ENCODE results near the gene LRRC58. TPM values are rescaled to one million over a fixed set of nuclear protein-coding genes. Genes with fewer than 3 reads are reported as not detected.
"Not testable (repeated sequence)": the region's sequence is repeated elsewhere in the genome, so short reads cannot be mapped to it uniquely, and the experiment has no call there.

LRRC58 gene
- total RNA-seq, 6 experiments from 2014 or later: 7.0 to 18.7 (median 10.3) TPM

GRCh38 chr3:120393243-120393642 is 44.1 kb upstream of the LRRC58 start:
- Histone ChIP-seq H3K4me3 (no peak overlapping the region), H3K27me3 (no peaks in the 10 kb centered on the region), H3K4me1 (no peaks in the 10 kb centered on the region), H3K9me3 (no peaks in the 10 kb centered on the region), H3K36me3 (no peaks in the 10 kb centered on the region), H3K27ac (no peak overlapping the region)
- 61% methylated on average over 4 of the region's 4 CpGs for WGBS (ENCODE audit: insufficient coverage, low coverage, low lambda C conversion rate, missing lambda C conversion rate)
- intact Hi-C loops (cut with DNase I): no loop called here
- no peak for TF ChIP-seq CTCF (IDR thresholded peaks at IDR 0.05)
- no peak for TF ChIP-seq POLR2A (IDR thresholded peaks at IDR 0.05)
- ATAC-seq (no peak), DNase-seq (no peak)

DNA sequence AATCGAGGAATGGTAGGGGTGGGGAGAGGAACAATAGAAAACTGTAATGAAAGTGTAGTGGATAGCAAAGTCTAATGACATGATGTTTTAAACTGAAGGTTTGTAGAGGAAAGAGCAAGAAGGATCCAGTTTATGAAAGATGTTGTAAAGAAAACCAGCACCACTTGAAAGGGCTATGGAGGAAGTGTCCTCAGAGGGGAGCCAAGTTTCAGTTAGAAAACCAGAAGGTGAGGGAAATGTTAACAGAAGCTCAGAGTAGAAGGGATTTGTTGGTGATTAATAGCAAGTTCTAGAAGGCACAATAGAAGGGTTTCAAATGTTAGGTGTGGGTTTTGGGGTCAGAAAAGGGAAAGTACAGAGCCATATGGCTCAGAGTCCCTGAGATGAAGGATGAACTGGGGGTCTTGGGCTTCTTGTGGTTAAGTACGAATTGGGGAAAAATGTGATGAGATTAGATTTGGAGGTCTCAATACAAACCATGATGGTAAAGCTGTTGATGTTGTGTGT is 33.8 kb upstream of the LRRC58 start:
- no peaks in the 10 kb centered on the region for H3K4me1 ChIP-seq
- no peaks in the 10 kb centered on the region for H3K36me3 ChIP-seq
- TF ChIP-seq CTCF (IDR thresholded peaks at IDR 0.05): no peak
- TF ChIP-seq POLR2A (IDR thresholded peaks at IDR 0.05): no peak
- intact Hi-C loops (cut with DNase I): no loop called here
- H3K27ac ChIP-seq: no peak overlapping the region
- H3K27me3 ChIP-seq: no peaks in the 10 kb centered on the region
- DNase-seq (no peak), ATAC-seq (no peak)
- WGBS (ENCODE audit: insufficient coverage, low coverage, low lambda C conversion rate, missing lambda C conversion rate): 67% methylated on average over 2 of the region's 2 CpGs
- H3K4me3 ChIP-seq: no peak overlapping the region
- no peaks in the 10 kb centered on the region for H3K9me3 ChIP-seq

DNA sequence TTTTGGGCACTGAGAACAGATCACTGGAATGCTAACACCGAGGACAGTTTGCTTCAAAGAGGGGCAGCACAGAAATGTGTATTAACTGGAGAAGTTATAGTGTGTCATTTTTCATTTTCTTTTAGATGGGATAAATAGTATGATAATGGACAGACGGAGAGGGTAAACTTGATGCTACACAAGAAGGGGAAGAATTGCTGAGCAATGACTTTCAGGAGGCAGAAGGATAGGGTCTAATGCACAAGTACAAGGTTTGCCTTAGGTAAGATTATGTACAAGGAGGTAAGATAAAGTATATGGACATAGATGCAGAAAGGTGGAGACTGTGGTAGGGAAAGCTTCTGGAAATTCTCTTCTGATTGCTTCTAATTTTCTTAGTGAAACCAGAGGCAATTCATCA is 32.3 kb upstream of the LRRC58 start:
- intact Hi-C loops (cut with DNase I): no loop called here
- 63% methylated on average over 2 of the region's 2 CpGs for WGBS (ENCODE audit: insufficient coverage, low coverage, low lambda C conversion rate, missing lambda C conversion rate)
- Histone ChIP-seq H3K27ac (no peak overlapping the region), H3K9me3 (no peaks in the 10 kb centered on the region), H3K36me3 (no peaks in the 10 kb centered on the region), H3K27me3 (no peaks in the 10 kb centered on the region), H3K4me1 (no peaks in the 10 kb centered on the region), H3K4me3 (no peak overlapping the region)
- no peak for DNase-seq
- no peak for ATAC-seq
- TF ChIP-seq CTCF (IDR thresholded peaks at IDR 0.05) (no peak), POLR2A (IDR thresholded peaks at IDR 0.05) (no peak)

- H3K27me3 ChIP-seq; H3K9me3 ChIP-seq; intact Hi-C loops (cut with DNase I); DNase-seq; H3K4me3 ChIP-seq; H3K4me1 ChIP-seq; ATAC-seq; H3K36me3 ChIP-seq; H3K27ac ChIP-seq: not testable (repeated sequence)
- WGBS (ENCODE audit: insufficient coverage, low coverage, low lambda C conversion rate, missing lambda C conversion rate): 80% methylated on average over 1 of the region's 12 CpGs
Measured at GRCh38 chr3:120377948-120378347, 28.8 kb upstream of the LRRC58 start.

DNA sequence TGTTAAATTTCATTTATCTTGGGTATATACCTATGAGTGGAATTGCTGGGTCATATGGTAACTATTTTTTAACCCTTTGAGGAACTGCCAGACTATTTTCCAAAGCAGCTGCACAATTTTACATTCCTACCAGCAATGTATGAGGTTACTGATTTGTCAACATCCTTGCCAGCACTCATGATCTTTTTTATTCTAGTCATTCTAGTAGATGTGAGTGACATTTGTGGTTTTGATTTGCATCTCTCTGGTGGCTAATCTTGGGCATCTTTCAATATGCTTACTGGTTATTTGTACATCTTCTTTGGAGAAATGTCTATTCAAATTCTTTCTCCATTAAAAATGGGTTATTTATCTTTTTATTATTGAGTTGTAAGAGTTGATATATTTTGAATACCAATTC is 21.3 kb upstream of the LRRC58 start:
- intact Hi-C loops (cut with DNase I): no loop called here
- no peak for TF ChIP-seq POLR2A (IDR thresholded peaks at IDR 0.05)
- TF ChIP-seq CTCF (IDR thresholded peaks at IDR 0.05): no peak
- Histone ChIP-seq H3K27me3 (no peaks in the 10 kb centered on the region), H3K4me1 (no peaks in the 10 kb centered on the region), H3K9me3 (no peaks in the 10 kb centered on the region), H3K27ac (no peak overlapping the region), H3K36me3 (no peaks in the 10 kb centered on the region), H3K4me3 (no peak overlapping the region)
- no peak for DNase-seq
- no peak for ATAC-seq

Measured in right lobe of liver (tissue), 6 donors.